ENCODE data around the gene LDLRAD4. TPM values are rescaled to one million over a fixed set of nuclear protein-coding genes. Genes with fewer than 3 reads are reported as not detected.

LDLRAD4 gene
- total and polyA plus RNA-seq, 11 donors: 10.4 to 44.0 (median 29.6) TPM

DNA sequence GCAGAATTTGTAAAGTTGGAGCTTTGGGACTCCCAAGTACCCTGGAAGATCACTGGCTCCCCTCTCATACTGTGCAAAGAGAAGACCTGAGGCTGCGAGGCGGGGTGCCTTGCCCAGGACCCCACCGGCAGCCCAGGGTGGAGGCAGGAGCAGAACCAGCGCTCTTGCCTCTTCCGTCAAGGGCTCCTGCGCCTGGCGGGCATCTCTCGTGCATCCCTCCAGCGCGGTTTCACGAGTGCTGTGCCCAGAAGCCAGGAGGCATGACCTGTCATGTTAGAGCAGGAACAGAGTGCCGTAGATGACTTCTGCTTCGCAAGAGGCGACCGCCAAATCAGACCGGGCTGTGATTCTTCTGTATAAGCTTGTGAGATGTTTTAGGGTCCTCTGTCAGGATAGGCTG lies 77.3 kb downstream of the LDLRAD4 start:
- Histone ChIP-seq H3K9me3 (no peaks in the 10 kb centered on the region), H3K4me1 (peaks cover 0 to 29% (median 19%) of the 10 kb centered on the region in 12 donors), H3K36me3 (peaks cover 0 to 4% (median 0%) of the 10 kb centered on the region in 9 donors), H3K27me3 (no peaks in the 10 kb centered on the region), H3K27ac (no peak overlapping the region), H3K4me3 (no peak overlapping the region)
- TF ChIP-seq POLR2A (IDR thresholded peaks at IDR 0.05): no peak
- TF ChIP-seq, protein P1, sequence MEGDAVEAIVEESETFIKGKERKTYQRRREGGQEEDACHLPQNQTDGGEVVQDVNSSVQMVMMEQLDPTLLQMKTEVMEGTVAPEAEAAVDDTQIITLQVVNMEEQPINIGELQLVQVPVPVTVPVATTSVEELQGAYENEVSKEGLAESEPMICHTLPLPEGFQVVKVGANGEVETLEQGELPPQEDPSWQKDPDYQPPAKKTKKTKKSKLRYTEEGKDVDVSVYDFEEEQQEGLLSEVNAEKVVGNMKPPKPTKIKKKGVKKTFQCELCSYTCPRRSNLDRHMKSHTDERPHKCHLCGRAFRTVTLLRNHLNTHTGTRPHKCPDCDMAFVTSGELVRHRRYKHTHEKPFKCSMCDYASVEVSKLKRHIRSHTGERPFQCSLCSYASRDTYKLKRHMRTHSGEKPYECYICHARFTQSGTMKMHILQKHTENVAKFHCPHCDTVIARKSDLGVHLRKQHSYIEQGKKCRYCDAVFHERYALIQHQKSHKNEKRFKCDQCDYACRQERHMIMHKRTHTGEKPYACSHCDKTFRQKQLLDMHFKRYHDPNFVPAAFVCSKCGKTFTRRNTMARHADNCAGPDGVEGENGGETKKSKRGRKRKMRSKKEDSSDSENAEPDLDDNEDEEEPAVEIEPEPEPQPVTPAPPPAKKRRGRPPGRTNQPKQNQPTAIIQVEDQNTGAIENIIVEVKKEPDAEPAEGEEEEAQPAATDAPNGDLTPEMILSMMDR (IDR thresholded peaks at IDR 0.05): no peak
- intact Hi-C loops (cut with DNase I): loop anchor here in 1 of 10 donors (10.0 kb wide), 1 partner anchor 229 kb away; no protein-coding TSS in a partner anchor
- WGBS, 4 donors: 87 to 100% (median 95%) methylated on average over 6 to 16 of the region's 16 CpGs
- ATAC-seq (no peak), DNase-seq (no peak)

DNA sequence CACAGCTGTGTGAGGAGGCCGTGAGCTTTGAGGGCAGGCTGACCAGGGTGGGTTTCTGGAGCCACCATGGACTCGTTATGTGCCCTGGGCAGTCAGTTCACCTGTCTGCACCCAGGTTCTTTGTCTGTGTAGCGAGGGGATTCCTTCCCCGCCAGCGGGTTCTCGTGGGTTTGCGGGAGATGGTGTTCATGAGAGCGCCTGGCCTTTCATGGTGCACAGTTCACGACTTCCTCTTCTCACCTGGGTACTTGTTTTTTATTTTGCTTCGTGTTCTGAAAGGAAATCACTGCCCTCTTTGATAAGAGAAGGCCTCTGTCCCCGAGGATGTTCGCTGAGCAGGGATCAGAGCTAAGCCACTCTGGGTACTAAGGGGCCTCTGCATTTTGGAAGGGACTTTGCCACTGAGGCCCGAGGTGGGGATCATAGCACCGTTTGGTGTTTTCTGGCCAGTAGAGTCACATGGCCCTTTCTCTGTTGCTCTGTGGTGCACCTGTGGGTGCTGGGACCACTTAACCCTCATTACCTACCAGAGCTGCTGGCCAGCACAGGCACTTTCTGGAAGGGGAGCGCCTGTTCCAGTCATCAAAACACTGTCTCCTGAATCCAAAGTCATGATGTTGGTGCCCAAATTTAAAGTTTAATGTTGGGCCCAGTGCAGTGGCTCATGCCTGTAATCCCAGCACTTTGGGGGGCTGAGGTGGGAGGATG lies 78.5 kb downstream of the LDLRAD4 start:
- H3K9me3 ChIP-seq: no peaks in the 10 kb centered on the region
- DNase-seq (no peak), ATAC-seq (no peak)
- peaks cover 0 to 37% (median 19%) of the 10 kb centered on the region in 12 donors for H3K4me1 ChIP-seq
- H3K36me3 ChIP-seq: no peaks in the 10 kb centered on the region
- WGBS, 4 donors: 87 to 89% (median 89%) methylated on average over 15 of the region's 15 CpGs
- TF ChIP-seq, protein P1 (IDR thresholded peaks at IDR 0.05): no peak
- TF ChIP-seq POLR2A (IDR thresholded peaks at IDR 0.05): no peak
- intact Hi-C loops (cut with DNase I): loop anchor here in 1 of 10 donors (10.0 kb wide), 1 partner anchor 228 kb away; no protein-coding TSS in a partner anchor
- no peaks in the 10 kb centered on the region for H3K27me3 ChIP-seq
- H3K4me3 ChIP-seq: no peak overlapping the region
- H3K27ac ChIP-seq: no peak overlapping the region

DNA sequence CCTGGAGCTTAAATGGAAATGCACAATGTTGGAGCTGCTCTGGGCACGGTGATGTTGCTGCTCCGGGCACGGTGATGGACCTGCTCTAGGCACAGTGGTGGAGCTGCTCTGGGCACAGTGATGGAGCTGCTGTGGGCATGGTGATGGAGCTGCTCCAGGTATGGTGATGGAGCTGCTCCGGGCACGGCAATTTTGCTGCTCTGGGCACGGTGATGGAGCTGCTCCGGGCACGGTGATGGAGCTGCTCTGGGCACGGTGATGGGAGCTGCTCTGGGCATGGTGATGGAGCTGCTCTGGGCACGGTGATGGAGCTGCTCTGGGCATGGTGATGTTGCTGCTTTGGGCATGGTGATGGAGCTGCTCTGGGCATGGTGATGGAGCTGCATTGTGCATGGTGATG lies 79.7 kb downstream of the LDLRAD4 start:
- intact Hi-C loops (cut with DNase I): loop anchor here in 1 of 10 donors (10.0 kb wide), 1 partner anchor 227 kb away; no protein-coding TSS in a partner anchor
- TF ChIP-seq, protein P1 (IDR thresholded peaks at IDR 0.05): no peak
- TF ChIP-seq POLR2A (IDR thresholded peaks at IDR 0.05): no peak

DNA sequence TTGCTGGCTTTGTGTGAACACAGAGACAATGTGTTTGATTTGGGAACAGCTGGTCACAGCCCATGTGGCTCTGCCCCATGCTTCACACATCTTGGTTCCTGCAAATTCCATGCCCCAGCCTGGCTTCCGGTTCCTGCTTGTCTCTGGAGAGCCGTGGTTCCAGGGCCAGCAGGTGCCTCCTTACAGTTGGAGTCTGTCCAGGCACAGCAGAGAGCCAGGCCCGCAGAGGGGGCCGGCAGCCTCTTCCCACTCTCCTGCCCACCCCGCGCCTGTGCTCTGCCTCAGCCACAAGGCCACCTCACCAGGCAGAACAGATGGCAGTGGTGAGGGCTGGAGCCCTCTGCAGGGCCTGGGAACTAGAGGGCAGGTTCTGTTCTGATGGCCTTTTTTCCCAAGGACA lies 81.5 kb downstream of the LDLRAD4 start:
- intact Hi-C loops (cut with DNase I): loop anchor here in 2 of 10 donors (5.0 to 10.0 kb wide), 2 partner anchors 77 to 225 kb away; no protein-coding TSS in a partner anchor
- Histone ChIP-seq H3K27me3 (no peaks in the 10 kb centered on the region), H3K27ac (peak overlapping the region in 1 of 12 donors; percentile 52), H3K4me3 (no peak overlapping the region), H3K4me1 (peaks cover 0 to 44% (median 32%) of the 10 kb centered on the region in 12 donors), H3K9me3 (no peaks in the 10 kb centered on the region), H3K36me3 (no peaks in the 10 kb centered on the region)
- DNase-seq (peak in 1 of 5 donors; percentile 50), ATAC-seq (peak in 3 of 4 donors; percentile 30 to 44 (median 42))
- 28 to 54% (median 43%) methylated on average over 5 to 6 of the region's 6 CpGs for WGBS, 4 donors
- TF ChIP-seq, protein P1 (IDR thresholded peaks at IDR 0.05): no peak
- no peak for TF ChIP-seq POLR2A (IDR thresholded peaks at IDR 0.05)

More for the DNA sequence above, 79.7 kb downstream of the LDLRAD4 start:
- no peaks in the 10 kb centered on the region for H3K27me3 ChIP-seq
- H3K4me1 ChIP-seq: peaks cover 0 to 49% (median 30%) of the 10 kb centered on the region in 12 donors
- H3K9me3 ChIP-seq: no peaks in the 10 kb centered on the region
- no peak for DNase-seq
- 95 to 98% (median 97%) methylated on average over 9 to 10 of the region's 10 CpGs for WGBS, 4 donors
- H3K27ac ChIP-seq: no peak overlapping the region
- H3K36me3 ChIP-seq: no peaks in the 10 kb centered on the region
- no peak for ATAC-seq
- no peak overlapping the region for H3K4me3 ChIP-seq
